ENCODE results near the gene BPIFB4. TPM values are rescaled to one million over a fixed set of nuclear protein-coding genes. Genes with fewer than 3 reads are reported as not detected.

BPIFB4 gene
- total RNA-seq, 1 experiment from 2014 or later, result not detected

GRCh38 chr20:33158637-33159385, 79.4 kb downstream of the BPIFB4 start:
- Mint-ChIP-seq H3K4me1 (ENCODE audit: low read depth, unreplicated experiment) (no peaks in the 10 kb centered on the region), H3K9me3 (ENCODE audit: low read depth, unreplicated experiment) (no peaks in the 10 kb centered on the region), H3K36me3 (ENCODE audit: insufficient read depth, unreplicated experiment) (no peaks in the 10 kb centered on the region), H3K4me3 (ENCODE audit: low read depth, unreplicated experiment) (no peak overlapping the region), H3K27ac (ENCODE audit: unreplicated experiment) (no peak overlapping the region), H3K27me3 (ENCODE audit: unreplicated experiment) (peaks cover 94% of the 10 kb centered on the region)
- CTCF ChIA-PET, result no interaction called here
- no peak for TF ChIP-seq CTCF (IDR thresholded peaks at IDR 0.05; ENCODE audit: unreplicated experiment)
- intact Hi-C loops (cut with micrococcal nuclease; ENCODE audit: unreplicated experiment), result no loop called here
- no TSS peak for BruUV-seq (replicated peaks)
- DNase-seq, result no peak

GRCh38 chr20:33159713-33160112, 80.3 kb downstream of the BPIFB4 start:
- intact Hi-C loops (cut with micrococcal nuclease; ENCODE audit: unreplicated experiment), result no loop called here
- DNase-seq, result no peak
- TF ChIP-seq CTCF (IDR thresholded peaks at IDR 0.05; ENCODE audit: unreplicated experiment), result no peak
- H3K27me3 Mint-ChIP-seq (ENCODE audit: unreplicated experiment), result peaks cover 94% of the 10 kb centered on the region
- H3K36me3 Mint-ChIP-seq (ENCODE audit: insufficient read depth, unreplicated experiment), result no peaks in the 10 kb centered on the region
- H3K4me3 Mint-ChIP-seq (ENCODE audit: low read depth, unreplicated experiment), result no peak overlapping the region
- no peaks in the 10 kb centered on the region for H3K9me3 Mint-ChIP-seq (ENCODE audit: low read depth, unreplicated experiment)
- no TSS peak for BruUV-seq (replicated peaks)
- H3K27ac Mint-ChIP-seq (ENCODE audit: unreplicated experiment), result no peak overlapping the region
- CTCF ChIA-PET, result no interaction called here
- no peaks in the 10 kb centered on the region for H3K4me1 Mint-ChIP-seq (ENCODE audit: low read depth, unreplicated experiment)

- H3K9me3 Mint-ChIP-seq (ENCODE audit: low read depth, unreplicated experiment), result no peaks in the 10 kb centered on the region
- TF ChIP-seq CTCF (IDR thresholded peaks at IDR 0.05; ENCODE audit: unreplicated experiment), result no peak
- no peak for DNase-seq
- peaks cover 97% of the 10 kb centered on the region for H3K27me3 Mint-ChIP-seq (ENCODE audit: unreplicated experiment)
- intact Hi-C loops (cut with micrococcal nuclease; ENCODE audit: unreplicated experiment), result no loop called here
- no peaks in the 10 kb centered on the region for H3K36me3 Mint-ChIP-seq (ENCODE audit: insufficient read depth, unreplicated experiment)
- no peak overlapping the region for H3K27ac Mint-ChIP-seq (ENCODE audit: unreplicated experiment)
- H3K4me3 Mint-ChIP-seq (ENCODE audit: low read depth, unreplicated experiment), result no peak overlapping the region
- BruUV-seq (replicated peaks), result no TSS peak
- peaks cover 9% of the 10 kb centered on the region for H3K4me1 Mint-ChIP-seq (ENCODE audit: low read depth, unreplicated experiment)
- CTCF ChIA-PET, result no interaction called here
Observed at GRCh38 chr20:33160681-33161080, 81.2 kb downstream of the BPIFB4 start.

Other genes with a start within 250 kb of the BPIFB4 start
- gene EFCAB8, start 220.7 kb upstream of the BPIFB4 start, total RNA-seq (2022), result 1.1 and 2.5 TPM in 2 replicates
- not detected in 2 replicates for gene SUN5, start 75.2 kb upstream of the BPIFB4 start, total RNA-seq (2022)
- not detected in 2 replicates for gene BPIFB2, start 71.9 kb upstream of the BPIFB4 start, total RNA-seq (2022)
- not detected in 2 replicates for gene BPIFB6, start 48.0 kb upstream of the BPIFB4 start, total RNA-seq (2022)
- gene BPIFB3, start 25.7 kb upstream of the BPIFB4 start, total RNA-seq (2022), result not detected in 2 replicates
- not detected in 2 replicates for gene BPIFA2, start 88.5 kb downstream of the BPIFB4 start, total RNA-seq (2022)
- not detected in 2 replicates for gene BPIFA3, start 137.7 kb downstream of the BPIFB4 start, total RNA-seq (2022)
- not detected in 2 replicates for gene BPIFA1, start 156.4 kb downstream of the BPIFB4 start, total RNA-seq (2022)
- 8.5 and 9.2 TPM in 2 replicates for gene BPIFB1, start 203.6 kb downstream of the BPIFB4 start, total RNA-seq (2022)

All from Calu3 (cell line).